HG02571 (cell line): Measurements from ENCODE around the gene HIBADH.
"Not testable (repeated sequence)": the region's sequence is repeated elsewhere in the genome, so short reads cannot be mapped to it uniquely, and the experiment has no call there.

Experiments
- ATAC-seq: cut with Tn5 transposase; IDR thresholded peaks from one replicate; pipeline ENCODE4 v1.9.1; 2021; ENCODE audit warnings: mild to moderate bottlenecking, moderate library complexity; ENCODE audit not compliant: unreplicated experiment

The HIBADH gene

DNA sequence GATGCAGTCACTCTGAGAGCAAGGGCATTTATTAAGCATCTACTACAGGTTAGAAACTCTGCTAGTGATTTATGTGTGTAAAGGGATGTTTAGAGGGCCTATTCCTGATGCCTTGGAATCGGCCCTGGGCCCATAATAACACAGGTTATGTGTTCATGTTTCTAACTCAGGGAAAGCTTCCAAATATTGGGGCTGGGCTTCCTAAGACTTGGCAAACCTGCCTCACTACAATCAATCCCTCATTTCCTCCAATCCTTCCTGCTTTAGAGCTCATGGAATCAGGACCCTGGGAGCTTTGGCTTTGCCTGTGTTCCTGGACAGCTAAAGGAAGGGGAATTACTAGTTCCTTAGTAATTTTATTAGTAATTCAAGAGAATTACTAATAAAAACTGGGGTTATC is 148.8 kb downstream of the HIBADH start:
- ATAC-seq: no peak

DNA sequence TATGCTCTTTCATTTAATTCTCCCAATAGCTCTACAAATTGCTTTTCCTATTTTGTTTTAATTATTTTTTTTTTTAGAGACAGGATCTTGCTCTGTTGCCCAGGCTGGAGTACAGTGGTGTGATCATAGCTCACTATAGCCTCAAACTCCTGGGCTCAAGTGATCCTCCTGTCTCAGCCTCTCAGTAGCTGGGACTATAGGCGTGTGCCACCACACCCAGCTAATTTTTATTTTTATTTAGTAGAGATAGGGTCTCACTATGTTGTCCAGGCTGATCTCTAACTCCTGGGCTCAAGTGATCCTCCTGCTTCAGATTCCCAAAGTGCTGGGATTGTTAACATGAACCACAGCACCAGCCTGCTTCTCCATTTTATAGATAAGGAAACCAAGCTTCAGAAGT is 151.3 kb downstream of the HIBADH start:
- ATAC-seq: not testable (repeated sequence)

DNA sequence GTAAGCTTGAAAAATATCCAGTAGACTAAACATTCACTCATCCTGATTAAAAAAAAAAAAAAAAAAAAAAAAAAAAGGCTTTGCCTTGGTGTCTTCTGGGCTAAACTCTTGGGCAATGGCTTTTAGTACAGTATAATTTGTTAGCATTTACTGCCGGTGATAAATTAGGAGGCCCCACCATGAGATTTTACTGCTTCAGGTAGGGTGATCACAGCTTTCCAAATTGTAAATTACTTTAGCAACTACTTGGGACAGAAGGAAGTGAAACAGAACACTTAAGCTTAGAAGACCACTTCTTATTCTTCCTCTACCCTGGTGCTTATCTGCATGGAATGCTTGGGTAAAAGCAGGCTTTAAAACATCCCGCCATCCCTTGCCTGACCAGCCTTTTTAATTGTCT is 152.1 kb downstream of the HIBADH start:
- no peak for ATAC-seq

DNA sequence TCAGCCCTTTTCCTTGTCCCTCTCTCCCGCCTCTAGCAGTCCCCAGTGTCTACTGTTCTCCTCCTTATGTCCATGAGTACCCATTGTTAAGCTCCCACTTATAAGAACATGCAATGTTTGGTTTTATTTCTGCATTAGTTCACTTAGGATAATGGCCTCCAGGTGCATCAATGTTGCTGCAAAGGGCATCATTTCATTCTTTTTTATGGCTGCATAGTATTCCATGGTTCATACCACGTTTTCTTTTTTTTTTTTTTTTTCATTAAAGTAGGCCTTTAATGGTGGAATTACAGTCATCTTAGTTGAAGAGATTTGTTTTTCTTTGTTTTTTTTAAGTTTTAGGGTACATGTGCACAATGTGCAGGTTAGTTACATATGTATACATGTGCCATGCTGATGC is 160.8 kb downstream of the HIBADH start:
- ATAC-seq: not testable (repeated sequence)

DNA sequence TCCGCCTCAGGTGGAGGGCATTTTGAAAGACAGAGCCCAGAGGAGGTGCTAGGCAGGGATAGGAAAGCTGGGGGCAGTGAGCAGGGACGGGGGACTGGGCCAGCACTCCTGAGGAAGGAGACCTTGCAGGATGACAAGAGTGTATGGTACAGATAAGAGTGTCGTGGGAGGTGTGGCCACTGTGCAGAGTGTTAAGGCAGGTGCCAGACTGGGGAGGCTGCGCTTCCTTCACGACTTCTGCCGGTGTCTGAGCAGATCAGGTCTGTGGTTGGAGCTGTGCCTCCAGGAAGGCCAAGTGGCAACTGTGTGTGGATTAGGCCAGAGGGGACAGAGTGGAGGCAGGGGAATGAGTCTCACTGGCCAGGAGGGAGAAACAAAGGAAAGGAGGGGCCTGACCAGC is 161.7 kb downstream of the HIBADH start:
- no peak for ATAC-seq

DNA sequence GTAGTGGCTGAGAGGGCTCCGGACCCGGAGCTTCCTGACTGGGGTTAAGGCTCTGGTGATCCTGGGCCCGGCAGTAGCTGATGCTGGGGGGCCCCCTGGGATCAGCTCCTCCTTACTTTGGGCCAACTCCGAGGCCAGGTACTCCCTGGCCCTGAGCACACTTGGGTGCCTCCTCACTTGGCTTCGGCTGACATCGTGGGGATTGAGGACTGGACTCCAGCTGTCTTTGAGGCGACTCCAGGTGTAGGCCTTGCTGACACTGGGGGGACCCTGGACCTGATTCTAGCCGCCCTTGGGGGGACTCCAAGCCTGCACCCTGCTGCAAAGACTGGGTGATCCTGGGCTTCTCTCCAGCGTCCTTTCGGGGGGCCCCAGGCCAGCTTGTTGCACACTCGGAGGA is 170.5 kb downstream of the HIBADH start:
- no peak for ATAC-seq

DNA sequence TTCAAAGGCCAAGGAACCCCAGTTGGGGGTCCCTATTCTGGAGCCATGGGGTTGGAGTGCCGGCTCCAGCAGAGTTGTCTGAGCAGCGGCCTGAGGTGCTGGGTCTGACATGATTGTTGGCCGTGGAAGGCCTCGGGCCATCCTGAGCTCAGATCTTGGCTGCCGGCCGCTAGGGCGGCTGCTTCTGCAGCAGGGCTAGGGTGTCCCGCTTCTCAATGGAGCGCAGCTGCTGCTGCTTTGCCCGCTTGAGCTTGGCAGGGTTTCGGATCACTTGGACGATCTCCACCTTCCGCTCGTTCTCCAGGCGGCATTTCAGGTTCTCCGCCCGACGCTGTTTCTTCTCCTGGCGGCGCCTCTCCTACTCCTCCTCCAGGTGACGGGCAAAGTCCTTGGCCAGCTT is 171.1 kb downstream of the HIBADH start:
- no peak for ATAC-seq

DNA sequence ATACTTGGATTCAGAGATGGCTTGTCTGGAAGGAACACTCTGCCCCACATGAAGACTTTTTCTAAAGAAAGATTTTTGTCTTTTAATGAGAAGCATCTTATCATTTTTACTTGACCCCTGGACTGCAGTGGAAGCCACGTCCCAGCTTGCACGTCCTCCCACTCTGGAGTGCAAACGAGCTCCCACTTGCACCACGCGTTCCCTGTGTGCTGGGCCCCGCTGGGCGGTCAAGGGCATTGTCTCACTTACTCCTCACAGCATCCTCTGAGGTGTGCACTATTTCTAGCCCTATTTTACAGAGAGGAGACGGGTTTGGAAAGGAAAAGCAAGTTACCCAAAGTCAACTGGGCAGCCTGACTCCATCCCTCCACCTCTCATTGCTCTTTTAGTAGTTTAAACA is 175.2 kb downstream of the HIBADH start:
- ATAC-seq: no peak

DNA sequence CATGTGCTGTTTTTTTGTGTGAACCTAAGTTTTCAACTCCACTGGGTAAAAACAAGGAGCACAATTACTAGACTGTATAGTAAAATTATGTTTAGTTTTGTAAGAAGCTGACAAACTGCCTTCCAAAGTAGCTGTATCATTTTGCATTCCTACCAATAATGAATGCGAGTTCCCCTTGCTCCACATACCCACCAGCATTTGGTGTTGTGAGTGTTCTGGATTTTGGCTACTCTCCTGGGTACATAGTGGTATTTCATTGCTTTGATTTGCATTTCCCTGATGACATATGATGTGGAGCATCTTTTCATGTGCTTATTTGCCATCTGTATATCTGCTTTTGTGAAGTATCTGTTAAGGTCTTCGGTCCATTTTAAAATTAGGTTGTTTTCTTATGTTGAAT is 178.2 kb downstream of the HIBADH start:
- no peak for ATAC-seq

DNA sequence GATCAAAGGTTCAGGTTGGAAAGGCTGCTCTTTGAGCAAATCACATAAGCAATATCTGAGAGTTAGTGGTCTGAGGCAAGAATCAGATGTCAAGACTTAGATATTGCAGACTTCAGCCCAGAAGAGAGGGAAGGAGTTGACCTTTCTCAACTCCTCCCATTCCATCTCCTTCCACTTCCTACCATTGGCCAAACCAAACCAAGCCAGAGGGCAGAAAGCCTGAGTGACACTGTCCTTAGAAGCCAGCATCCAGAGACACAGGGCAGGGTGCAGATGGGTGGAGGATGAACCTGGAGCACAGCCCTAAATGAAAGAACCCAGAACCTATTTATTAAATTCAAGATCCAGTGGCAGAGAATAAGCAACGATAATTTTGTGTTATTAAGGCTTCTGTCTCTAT is 180.5 kb downstream of the HIBADH start:
- no peak for ATAC-seq

DNA sequence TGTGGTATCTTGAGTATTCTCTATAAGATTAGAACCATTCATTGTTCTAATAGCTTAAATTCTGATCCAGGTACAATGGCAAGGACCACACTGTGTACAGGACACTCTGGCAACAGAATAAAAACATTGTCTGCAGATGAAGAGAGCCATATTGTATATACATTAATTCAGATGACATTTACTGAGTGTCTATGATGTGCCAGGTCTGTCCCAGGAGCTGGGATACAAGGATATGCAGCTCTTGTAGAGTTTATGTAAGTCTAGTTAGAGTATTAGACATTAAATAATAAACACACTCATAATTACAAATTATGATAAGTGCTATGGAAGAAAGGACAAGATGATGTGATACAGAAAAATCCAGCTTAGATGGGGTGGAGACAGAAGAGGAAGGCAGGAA is 184.1 kb downstream of the HIBADH start:
- ATAC-seq: no peak

DNA sequence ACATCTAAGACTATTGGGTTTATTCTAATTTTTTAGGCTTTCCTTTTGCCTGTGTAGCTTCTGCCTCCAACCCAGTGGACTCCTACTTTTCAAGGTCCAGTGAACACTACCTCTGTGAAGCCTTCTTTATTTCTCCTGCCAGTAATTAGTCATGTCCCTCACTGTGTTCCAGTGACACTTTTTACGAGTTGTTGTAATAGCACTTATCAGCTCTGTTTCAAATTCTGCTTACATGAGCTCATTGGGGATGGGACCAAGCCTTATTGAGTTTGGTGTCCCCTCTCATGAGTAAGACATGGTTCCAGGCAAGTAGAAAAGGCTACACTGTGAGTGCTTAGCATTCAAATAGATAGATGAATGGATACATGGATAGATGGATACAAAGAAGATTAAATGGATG is 184.6 kb downstream of the HIBADH start:
- ATAC-seq: no peak

DNA sequence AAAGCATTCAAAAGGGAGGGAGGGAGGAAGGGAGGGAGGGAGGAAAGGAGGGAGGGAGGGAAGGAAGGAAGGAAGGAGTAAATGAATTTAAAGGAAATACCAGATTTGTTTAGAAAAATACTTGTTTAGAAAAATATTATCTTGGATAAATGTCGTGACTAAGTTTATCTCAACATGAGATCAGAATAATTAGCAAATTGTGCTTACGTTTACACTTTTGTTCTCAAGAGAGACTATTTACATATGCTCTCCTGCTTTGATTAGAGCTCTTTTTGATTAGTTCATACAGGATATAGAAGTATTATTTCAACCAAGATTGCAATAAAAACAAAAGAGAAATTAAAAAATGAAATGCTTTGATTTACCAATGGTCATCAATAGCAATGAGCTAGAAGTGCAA is 186.2 kb downstream of the HIBADH start:
- ATAC-seq: no peak
